ENCODE measurements around the gene ITGB3.

DNA sequence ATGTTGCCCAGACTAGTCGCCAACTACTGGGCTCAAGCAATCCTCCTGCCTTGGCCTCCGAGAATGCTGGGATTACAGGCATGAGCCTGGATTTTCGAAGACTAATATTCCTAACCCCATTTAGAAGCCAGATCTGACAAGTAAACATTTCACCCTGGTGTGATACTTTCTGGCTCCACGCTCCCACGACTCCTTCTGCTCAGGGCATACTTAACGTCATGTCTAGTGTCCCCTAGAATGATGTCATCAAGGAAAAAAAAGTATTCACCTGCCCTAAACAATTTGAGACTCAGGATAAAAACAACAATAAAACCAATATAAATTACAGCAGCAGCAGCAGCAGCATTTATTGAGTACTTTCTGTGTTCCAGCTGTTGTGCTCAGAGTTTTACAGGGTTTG lies 13.2 kb downstream of the ITGB3 start:
- TF ChIP-seq CTCF (IDR thresholded peaks at IDR 0.05; ENCODE audit: low read depth, low read length) (no peak), EZH2phosphoT487 (IDR thresholded peaks at IDR 0.05; ENCODE audit: low read depth) (no peak)
